GM19193 (cell line): ENCODE data around the gene GLDC.

Source experiments
- POLR2A ChIP-seq: IDR thresholded peaks from 4 replicates; pipeline ENCODE4 v1.6.1; 2011; ENCODE audit not compliant: insufficient read depth, insufficient read length; ENCODE audit errors: extremely low read depth

Gene GLDC

GRCh38 chr9:6566409-6567139 is 79.0 kb downstream of the GLDC start:
- TF ChIP-seq POLR2A: no peak

- no peak for TF ChIP-seq POLR2A
Observed at GRCh38 chr9:6565312-6565711, 80.2 kb downstream of the GLDC start.

GRCh38 chr9:6564868-6565267 is 80.7 kb downstream of the GLDC start:
- no peak for TF ChIP-seq POLR2A

GRCh38 chr9:6564360-6564759 is 81.2 kb downstream of the GLDC start:
- TF ChIP-seq POLR2A: no peak

GRCh38 chr9:6562871-6563430 is 82.6 kb downstream of the GLDC start:
- no peak for TF ChIP-seq POLR2A

- no peak for TF ChIP-seq POLR2A
Observed at GRCh38 chr9:6562201-6562600, 83.3 kb downstream of the GLDC start.

GRCh38 chr9:6557883-6558616 is 87.5 kb downstream of the GLDC start:
- TF ChIP-seq POLR2A: no peak

GRCh38 chr9:6553866-6554265 is 91.7 kb downstream of the GLDC start:
- no peak for TF ChIP-seq POLR2A

- TF ChIP-seq POLR2A: no peak
Observed at GRCh38 chr9:6552498-6553121, 92.9 kb downstream of the GLDC start.

- TF ChIP-seq POLR2A: no peak
Observed at GRCh38 chr9:6552033-6552432, 93.5 kb downstream of the GLDC start.

GRCh38 chr9:6551136-6551535 is 94.4 kb downstream of the GLDC start:
- TF ChIP-seq POLR2A: no peak

- no peak for TF ChIP-seq POLR2A
Observed at GRCh38 chr9:6549106-6549800, 96.3 kb downstream of the GLDC start.

- no peak for TF ChIP-seq POLR2A
Observed at GRCh38 chr9:6545017-6545691, 100.4 kb downstream of the GLDC start.

- TF ChIP-seq POLR2A: no peak
Observed at GRCh38 chr9:6543204-6543603, 102.3 kb downstream of the GLDC start.
